ENCODE measurements around the gene B3GNT8. TPM values are rescaled to one million over a fixed set of nuclear protein-coding genes. Genes with fewer than 3 reads are reported as not detected.
"Not testable (repeated sequence)": the region's sequence is repeated elsewhere in the genome, so short reads cannot be mapped to it uniquely, and the experiment has no call there.

B3GNT8 gene
- total RNA-seq = 10 to 100 TPM; 28.8 to 69.4 (median 34.3) TPM
- long read RNA-seq, donor 1, partial matches to known transcripts = 38 of 64 reads
- long read RNA-seq, donor 1, other reads (novel, unspliced or antisense) = 22 of 64 reads
- long read RNA-seq, donor 2, transcript B3GNT8-202 (2 exons, 463 nt) = major isoform, 6 of 40 reads
- long read RNA-seq, donor 2, partial matches to known transcripts = 28 of 40 reads
- long read RNA-seq, donor 2, other reads (novel, unspliced or antisense) = 6 of 40 reads

- no peaks in the 10 kb centered on the region for H3K36me3 ChIP-seq (ENCODE audit: low read depth)
- ATAC-seq = peak; percentile 91
Observed at GRCh38 chr19:41426952-41427646, at the start of gene B3GNT8. TSS of gene B3GNT8 (minus strand) at chr19:41427374. CDS start at chr19:41426778, 596 bp downstream.

DNA sequence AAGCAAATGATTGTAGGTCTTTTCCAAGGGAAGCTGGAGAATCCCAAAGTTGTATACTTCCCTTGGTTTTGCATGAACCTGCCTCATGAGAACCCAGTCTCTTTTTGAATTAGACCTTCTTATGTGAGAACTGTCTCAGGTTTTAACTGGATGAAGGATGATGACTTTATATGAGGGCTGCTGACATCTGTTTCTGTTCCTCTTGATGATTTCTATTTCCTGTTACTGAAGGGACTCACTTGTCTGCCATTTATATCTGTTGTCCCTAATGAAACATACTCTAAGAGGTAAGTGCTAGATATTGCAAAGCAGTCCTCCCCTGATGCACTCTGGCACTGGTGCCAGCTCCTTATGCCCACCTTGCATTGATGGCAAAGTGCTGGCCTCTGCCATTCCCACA is 49.4 kb upstream of the B3GNT8 start:
- no peaks in the 10 kb centered on the region for H3K4me1 ChIP-seq (ENCODE audit: low read depth)
- no peak for ATAC-seq
- intact Hi-C loops (cut with DNase I, micrococcal nuclease) = no loop called here
- no peak for DNase-seq
- no peaks in the 10 kb centered on the region for H3K36me3 ChIP-seq (ENCODE audit: low read depth)
- no peaks in the 10 kb centered on the region for H3K9me3 ChIP-seq
- TF ChIP-seq, protein P1, sequence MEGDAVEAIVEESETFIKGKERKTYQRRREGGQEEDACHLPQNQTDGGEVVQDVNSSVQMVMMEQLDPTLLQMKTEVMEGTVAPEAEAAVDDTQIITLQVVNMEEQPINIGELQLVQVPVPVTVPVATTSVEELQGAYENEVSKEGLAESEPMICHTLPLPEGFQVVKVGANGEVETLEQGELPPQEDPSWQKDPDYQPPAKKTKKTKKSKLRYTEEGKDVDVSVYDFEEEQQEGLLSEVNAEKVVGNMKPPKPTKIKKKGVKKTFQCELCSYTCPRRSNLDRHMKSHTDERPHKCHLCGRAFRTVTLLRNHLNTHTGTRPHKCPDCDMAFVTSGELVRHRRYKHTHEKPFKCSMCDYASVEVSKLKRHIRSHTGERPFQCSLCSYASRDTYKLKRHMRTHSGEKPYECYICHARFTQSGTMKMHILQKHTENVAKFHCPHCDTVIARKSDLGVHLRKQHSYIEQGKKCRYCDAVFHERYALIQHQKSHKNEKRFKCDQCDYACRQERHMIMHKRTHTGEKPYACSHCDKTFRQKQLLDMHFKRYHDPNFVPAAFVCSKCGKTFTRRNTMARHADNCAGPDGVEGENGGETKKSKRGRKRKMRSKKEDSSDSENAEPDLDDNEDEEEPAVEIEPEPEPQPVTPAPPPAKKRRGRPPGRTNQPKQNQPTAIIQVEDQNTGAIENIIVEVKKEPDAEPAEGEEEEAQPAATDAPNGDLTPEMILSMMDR (IDR thresholded peaks at IDR 0.05) = no peak
- H3K4me3 ChIP-seq = no peak overlapping the region

More at GRCh38 chr19:41426952-41427646, at the start of gene B3GNT8:
- peak; percentile 92 to 94 (median 94) for DNase-seq
- intact Hi-C loops (cut with DNase I, micrococcal nuclease) = no loop called here
- TF ChIP-seq, protein P1 (IDR thresholded peaks at IDR 0.05) = no peak
- no peaks in the 10 kb centered on the region for H3K9me3 ChIP-seq
- H3K4me1 ChIP-seq (ENCODE audit: low read depth) = peaks cover 15% of the 10 kb centered on the region
- H3K4me3 ChIP-seq = peak within 1 kb of the TSS; percentile 34

- intact Hi-C loops (cut with DNase I, micrococcal nuclease); H3K4me3 ChIP-seq; H3K9me3 ChIP-seq; H3K4me1 ChIP-seq (ENCODE audit: low read depth); ATAC-seq; H3K36me3 ChIP-seq (ENCODE audit: low read depth): not testable (repeated sequence)
- peak; percentile 35 to 66 (median 52) for DNase-seq
Observed at GRCh38 chr19:41463257-41464256, 36.4 kb upstream of the B3GNT8 start.

DNA sequence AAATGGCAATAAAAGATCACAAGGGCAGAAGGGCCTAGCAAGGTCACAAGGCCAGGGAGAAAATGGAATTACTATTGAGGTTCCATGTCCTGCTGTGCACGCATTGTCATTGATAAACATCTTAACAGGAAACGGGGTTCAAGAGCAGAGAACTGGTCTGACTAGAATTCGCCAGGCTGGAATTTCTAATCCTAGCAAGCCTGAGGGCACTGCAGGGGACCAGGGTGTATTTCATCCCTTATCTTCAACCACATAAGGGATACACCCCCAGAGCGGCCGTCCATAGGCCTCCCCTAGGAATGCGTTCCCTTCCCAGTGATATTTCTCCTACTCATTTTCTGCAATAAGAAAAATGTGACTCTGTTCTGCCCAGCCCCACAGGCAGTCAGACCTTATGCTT is 35.3 kb upstream of the B3GNT8 start:
- H3K4me3 ChIP-seq = no peak overlapping the region
- H3K36me3 ChIP-seq (ENCODE audit: low read depth) = no peaks in the 10 kb centered on the region
- H3K9me3 ChIP-seq = no peaks in the 10 kb centered on the region
- DNase-seq (no peak), ATAC-seq (no peak)
- H3K4me1 ChIP-seq (ENCODE audit: low read depth) = no peaks in the 10 kb centered on the region
- intact Hi-C loops (cut with DNase I, micrococcal nuclease) = no loop called here
- TF ChIP-seq, protein P1 (IDR thresholded peaks at IDR 0.05) = no peak

- Histone ChIP-seq H3K4me3 (no peak overlapping the region), H3K4me1 (ENCODE audit: low read depth) (no peaks in the 10 kb centered on the region), H3K9me3 (no peaks in the 10 kb centered on the region), H3K36me3 (ENCODE audit: low read depth) (no peaks in the 10 kb centered on the region)
- TF ChIP-seq, protein P1 (IDR thresholded peaks at IDR 0.05) = no peak
- intact Hi-C loops (cut with DNase I, micrococcal nuclease) = loop anchor here in 1 of 2 donors (10.0 kb wide), 1 partner anchor 108 kb away; no protein-coding TSS in a partner anchor
- peak; percentile 18 for ATAC-seq
- no peak for DNase-seq
Observed at GRCh38 chr19:41457241-41457640, 30.1 kb upstream of the B3GNT8 start.
